Neural progenitor cell (in vitro differentiated cells): ENCODE results near the gene FARP1.

Source experiments
- CTCF ChIP-seq: fragments of 200-600 bp; sonication (generic); IDR thresholded peaks from 2 replicates; pipeline ENCODE4 v1.5.1; 2017; ENCODE audit warnings: antibody characterized with exemption, mild to moderate bottlenecking
- EZH2phosphoT487 ChIP-seq: fragments of 200-600 bp; sonication (generic); IDR thresholded peaks from 2 replicates; pipeline ENCODE4 v1.6.1; 2017; ENCODE audit warnings: antibody characterized with exemption

GRCh38 chr13:98458431-98458830 lies 315.5 kb downstream of the FARP1 start:
- TF ChIP-seq EZH2phosphoT487 (no peak), CTCF (no peak)
